ENCODE results near the gene SUSD3. TPM values are rescaled to one million over a fixed set of nuclear protein-coding genes. Genes with fewer than 3 reads are reported as not detected.

SUSD3 gene
- total RNA-seq, 1 donor from 2014 or later, result 9.1 TPM

DNA sequence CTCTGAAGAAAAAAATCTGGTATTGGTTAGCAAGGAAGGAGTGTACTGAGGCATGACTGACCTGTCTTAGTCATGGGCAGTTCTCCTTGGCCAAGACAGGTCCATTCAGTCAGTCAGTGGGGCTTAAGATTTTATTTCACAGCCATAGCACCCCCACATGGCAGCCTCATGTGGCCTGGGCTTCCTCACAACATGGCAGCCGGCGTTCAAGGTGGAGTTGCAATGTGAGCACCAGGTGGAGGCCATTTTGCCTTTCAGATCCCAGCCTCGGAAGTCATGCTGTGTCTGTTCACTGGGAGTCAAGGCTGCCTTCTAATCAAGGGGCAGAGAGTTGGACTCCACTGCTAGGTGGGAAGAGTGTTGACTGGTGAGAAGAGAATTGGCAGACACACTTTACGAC, 27.2 kb downstream of the SUSD3 start:
- Mint-ChIP-seq H3K27ac (no peak overlapping the region), H3K4me1 (peaks cover 14% of the 10 kb centered on the region), H3K27me3 (no peaks in the 10 kb centered on the region), H3K9me3 (no peaks in the 10 kb centered on the region), H3K36me3 (ENCODE audit: low read depth) (peaks cover 51% of the 10 kb centered on the region), H3K4me3 (no peak overlapping the region)
- intact Hi-C loops (cut with micrococcal nuclease), result no loop called here
- ATAC-seq (ENCODE audit: low read depth) (no peak), DNase-seq (no peak)
- ChIA-PET POLR2A (interaction anchor here (1.3 kb wide), 1 partner anchor 9 kb away, joined by 4 read pairs; no protein-coding TSS in a partner anchor), CTCF (no interaction called here)
- TF ChIP-seq, protein P1, sequence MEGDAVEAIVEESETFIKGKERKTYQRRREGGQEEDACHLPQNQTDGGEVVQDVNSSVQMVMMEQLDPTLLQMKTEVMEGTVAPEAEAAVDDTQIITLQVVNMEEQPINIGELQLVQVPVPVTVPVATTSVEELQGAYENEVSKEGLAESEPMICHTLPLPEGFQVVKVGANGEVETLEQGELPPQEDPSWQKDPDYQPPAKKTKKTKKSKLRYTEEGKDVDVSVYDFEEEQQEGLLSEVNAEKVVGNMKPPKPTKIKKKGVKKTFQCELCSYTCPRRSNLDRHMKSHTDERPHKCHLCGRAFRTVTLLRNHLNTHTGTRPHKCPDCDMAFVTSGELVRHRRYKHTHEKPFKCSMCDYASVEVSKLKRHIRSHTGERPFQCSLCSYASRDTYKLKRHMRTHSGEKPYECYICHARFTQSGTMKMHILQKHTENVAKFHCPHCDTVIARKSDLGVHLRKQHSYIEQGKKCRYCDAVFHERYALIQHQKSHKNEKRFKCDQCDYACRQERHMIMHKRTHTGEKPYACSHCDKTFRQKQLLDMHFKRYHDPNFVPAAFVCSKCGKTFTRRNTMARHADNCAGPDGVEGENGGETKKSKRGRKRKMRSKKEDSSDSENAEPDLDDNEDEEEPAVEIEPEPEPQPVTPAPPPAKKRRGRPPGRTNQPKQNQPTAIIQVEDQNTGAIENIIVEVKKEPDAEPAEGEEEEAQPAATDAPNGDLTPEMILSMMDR (IDR thresholded peaks at IDR 0.05), result no peak

DNA sequence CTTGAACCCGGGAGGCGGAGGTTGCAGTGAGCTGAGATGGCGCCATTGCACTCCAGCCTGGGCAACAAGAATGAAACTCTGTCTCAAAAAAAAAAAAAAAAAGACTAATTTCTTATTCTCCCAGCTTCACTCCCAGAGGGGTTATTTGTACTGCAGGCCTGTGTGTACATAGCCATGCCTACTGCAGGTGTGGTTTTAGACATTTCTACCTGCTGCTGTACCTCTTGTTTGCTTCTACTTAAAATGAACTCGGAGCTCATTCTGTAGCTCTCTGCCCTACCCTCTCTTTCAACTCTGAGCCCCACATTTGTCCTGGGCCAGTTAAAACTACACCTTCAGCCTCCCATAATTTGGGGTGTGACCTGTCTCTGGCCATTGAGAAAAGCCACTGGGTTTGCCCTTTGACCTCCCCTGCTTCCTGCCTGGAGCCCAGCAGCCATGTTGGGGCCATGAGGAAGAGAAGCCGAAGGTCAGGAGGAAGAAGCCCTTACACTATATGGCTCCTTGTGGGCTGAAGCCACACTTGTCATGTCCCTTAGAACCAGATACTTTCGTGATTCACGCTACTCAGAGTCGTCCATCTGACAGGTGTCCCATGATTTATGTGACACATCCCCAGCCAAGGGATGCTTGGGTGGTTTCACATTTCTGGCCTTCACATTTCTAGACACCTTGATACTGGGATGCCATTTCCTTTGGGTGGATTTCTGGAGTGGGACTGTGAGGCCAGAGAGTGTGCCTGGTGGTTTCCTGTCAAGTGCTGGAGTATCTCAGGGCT, 28.1 kb downstream of the SUSD3 start:
- ChIA-PET POLR2A (interaction anchor here (0.5 to 0.6 kb wide), 2 partner anchors 10 to 58 kb away, joined by 4 to 5 read pairs; no protein-coding TSS in a partner anchor), CTCF (no interaction called here)
- peaks cover 4% of the 10 kb centered on the region for H3K9me3 Mint-ChIP-seq

DNA sequence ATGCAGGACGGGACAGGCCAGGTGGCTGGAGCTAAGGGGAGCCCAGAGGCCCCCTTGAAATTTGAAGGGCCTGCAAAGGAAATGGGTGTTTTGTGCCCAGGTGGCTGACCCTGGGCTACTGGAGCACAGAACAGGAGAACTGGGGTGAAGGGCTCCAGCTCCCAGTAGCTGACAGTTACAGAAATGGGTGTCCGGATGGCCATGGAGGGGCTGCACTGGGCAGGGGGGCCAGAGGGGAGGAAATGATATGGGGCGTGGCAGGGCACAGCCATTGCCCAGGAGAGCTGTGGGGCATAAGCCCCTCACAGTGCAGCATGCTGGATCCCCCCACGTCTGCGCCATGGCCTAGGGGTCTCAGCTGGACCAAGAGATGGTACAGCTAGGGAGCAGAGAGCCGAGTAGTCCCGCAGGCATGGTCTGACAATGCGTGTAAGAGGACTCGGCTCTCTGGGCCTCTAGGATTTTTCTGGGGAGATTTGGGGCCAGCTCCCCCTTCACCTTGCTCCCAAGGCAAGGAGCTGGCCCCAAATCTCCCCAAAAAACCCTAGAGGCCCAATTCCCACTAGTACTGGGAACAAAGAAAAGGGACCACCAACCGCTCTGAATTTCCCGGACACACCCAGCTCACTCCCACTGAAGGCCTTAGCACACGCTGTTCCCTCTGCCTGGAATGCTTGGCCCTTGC, 29.6 kb downstream of the SUSD3 start:
- Mint-ChIP-seq H3K36me3 (ENCODE audit: low read depth) (peaks cover 40% of the 10 kb centered on the region), H3K4me1 (peaks cover 38% of the 10 kb centered on the region), H3K9me3 (peaks cover 4% of the 10 kb centered on the region), H3K27ac (peak overlapping the region; percentile 19), H3K4me3 (no peak overlapping the region), H3K27me3 (no peaks in the 10 kb centered on the region)
- intact Hi-C loops (cut with micrococcal nuclease), result no loop called here
- CTCF ChIA-PET, result no interaction called here
- DNase-seq (no peak), ATAC-seq (ENCODE audit: low read depth) (no peak)
- POLR2A ChIA-PET, result no interaction called here
- TF ChIP-seq, protein P1 (IDR thresholded peaks at IDR 0.05), result no peak

More for the DNA sequence above, 28.1 kb downstream of the SUSD3 start:
- TF ChIP-seq, protein P1 (IDR thresholded peaks at IDR 0.05), result no peak
- Mint-ChIP-seq H3K36me3 (ENCODE audit: low read depth) (peaks cover 46% of the 10 kb centered on the region), H3K4me1 (peaks cover 24% of the 10 kb centered on the region), H3K27me3 (no peaks in the 10 kb centered on the region), H3K27ac (no peak overlapping the region), H3K4me3 (no peak overlapping the region)
- intact Hi-C loops (cut with micrococcal nuclease), result no loop called here
- DNase-seq, result no peak
- ATAC-seq (ENCODE audit: low read depth), result no peak

DNA sequence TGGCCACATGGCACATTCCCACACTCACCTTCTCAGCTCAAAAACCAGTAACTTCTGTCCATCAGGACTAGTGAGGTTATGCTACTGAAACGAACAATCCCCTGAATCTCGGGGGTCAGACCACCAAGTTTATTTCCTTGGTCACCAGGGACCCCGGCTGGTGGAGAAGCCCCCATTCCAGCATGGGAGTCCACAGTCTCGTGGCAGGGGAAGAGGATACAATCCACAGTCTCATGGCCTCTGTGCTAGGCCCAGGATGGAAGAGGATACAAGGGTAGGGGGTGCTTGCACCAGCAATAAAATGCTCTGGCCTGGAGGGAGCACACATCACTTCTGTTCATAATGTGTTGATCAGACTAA, 30.1 kb downstream of the SUSD3 start:
- ChIA-PET CTCF (no interaction called here), POLR2A (no interaction called here)
- ATAC-seq (ENCODE audit: low read depth) (no peak), DNase-seq (no peak)
- H3K27ac Mint-ChIP-seq, result peak overlapping the region; percentile 19
- H3K9me3 Mint-ChIP-seq, result peaks cover 4% of the 10 kb centered on the region
- H3K27me3 Mint-ChIP-seq, result no peaks in the 10 kb centered on the region
- H3K36me3 Mint-ChIP-seq (ENCODE audit: low read depth), result peaks cover 36% of the 10 kb centered on the region
- no peak overlapping the region for H3K4me3 Mint-ChIP-seq
- peaks cover 44% of the 10 kb centered on the region for H3K4me1 Mint-ChIP-seq
- intact Hi-C loops (cut with micrococcal nuclease), result no loop called here
- TF ChIP-seq, protein P1 (IDR thresholded peaks at IDR 0.05), result no peak

DNA sequence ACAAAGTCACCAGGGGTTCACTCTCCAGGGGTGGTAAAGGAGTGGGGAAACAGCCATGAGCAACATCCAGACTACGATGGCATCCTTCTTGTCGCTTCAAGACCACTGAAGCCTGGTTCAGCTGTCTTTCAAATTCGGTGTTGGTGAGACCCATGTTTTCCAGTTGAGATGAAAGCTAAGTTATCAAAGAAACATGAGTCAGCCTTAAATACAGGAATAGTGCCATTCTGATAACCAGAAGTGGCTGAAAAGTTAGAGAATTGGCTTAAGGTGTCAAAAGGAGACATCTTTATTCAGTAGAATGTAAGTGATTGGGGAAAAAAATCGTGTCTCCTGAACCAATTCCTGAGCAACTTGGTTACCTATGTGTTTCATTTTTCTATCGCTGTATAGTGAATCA, 30.5 kb downstream of the SUSD3 start:
- ATAC-seq (ENCODE audit: low read depth) (no peak), DNase-seq (no peak)
- peaks cover 4% of the 10 kb centered on the region for H3K9me3 Mint-ChIP-seq
- TF ChIP-seq, protein P1 (IDR thresholded peaks at IDR 0.05), result no peak
- no peaks in the 10 kb centered on the region for H3K27me3 Mint-ChIP-seq
- H3K36me3 Mint-ChIP-seq (ENCODE audit: low read depth), result peaks cover 34% of the 10 kb centered on the region
- CTCF ChIA-PET, result no interaction called here
- H3K27ac Mint-ChIP-seq, result peak overlapping the region; percentile 19
- intact Hi-C loops (cut with micrococcal nuclease), result no loop called here
- POLR2A ChIA-PET, result no interaction called here
- H3K4me1 Mint-ChIP-seq, result peaks cover 47% of the 10 kb centered on the region
- no peak overlapping the region for H3K4me3 Mint-ChIP-seq

All from activated B cell treated with CpG ODN at 0.5 μM for 24 hours (primary cell).